WTC11 (cell line): Measurements from ENCODE around the gene KRT7. TPM values are rescaled to one million over a fixed set of nuclear protein-coding genes. Genes with fewer than 3 reads are reported as not detected.

Source experiments
- ATAC-seq: fragments of 200-7000 bp; cut with Tn5 transposase; 2 replicates; pipeline ENCODE4 v1.10.0; 2021; ENCODE audit warnings: mild to moderate bottlenecking, moderate library complexity
- CTCF ChIA-PET: fragments of 300-600 bp; sonication (Branson Sonifier 250); formaldehyde crosslinking; loops from one replicate; lab custom pipeline; 2021; ENCODE audit warnings: antibody characterized with exemption; lab: Charles Lee
- POLR2A ChIA-PET: fragments of 350-600 bp; sonication (Branson Sonifier 250); formaldehyde crosslinking; loops from one replicate; lab custom pipeline; 2021; ENCODE audit warnings: antibody characterized with exemption; lab: Charles Lee
- DNase-seq: peaks from one replicate; pipeline ENCODE4 v3.0.0; 2021; ENCODE audit warnings: low spot score
- H3K27ac Mint-ChIP-seq: 2 replicates; pipeline ENCODE4 v1.8.0; 2021; ENCODE audit warnings: mixed read lengths
- H3K27me3 Mint-ChIP-seq: 2 replicates; pipeline ENCODE4 v1.8.0; 2021; ENCODE audit warnings: low read depth, mild to moderate bottlenecking, moderate library complexity, mixed read lengths
- H3K36me3 Mint-ChIP-seq: 2 replicates; pipeline ENCODE4 v1.8.0; 2021; ENCODE audit warnings: mixed read lengths
- H3K4me1 Mint-ChIP-seq: 2 replicates; pipeline ENCODE4 v1.8.0; 2022; ENCODE audit warnings: mixed read lengths
- H3K4me3 Mint-ChIP-seq: 2 replicates; pipeline ENCODE4 v1.8.0; 2021; ENCODE audit warnings: mild to moderate bottlenecking, moderate library complexity, mixed read lengths
- H3K9me3 Mint-ChIP-seq: 2 replicates; pipeline ENCODE4 v1.8.0; 2021; ENCODE audit warnings: mixed read lengths
- ATF3 ChIP-seq: sonication (generic); formaldehyde crosslinking; conservative IDR thresholded peaks from 2 replicates; pipeline ENCODE4 v1.8.1; 2022; ENCODE audit warnings: mild to moderate bottlenecking, missing genetic modification reagents
- CREM ChIP-seq: sonication (generic); formaldehyde crosslinking; IDR thresholded peaks from 2 replicates; pipeline ENCODE4 v1.8.1; 2022; ENCODE audit warnings: mild to moderate bottlenecking, missing genetic modification reagents, moderate library complexity
- E2F4 ChIP-seq: sonication (generic); formaldehyde crosslinking; IDR thresholded peaks from 2 replicates; pipeline ENCODE4 v1.8.1; 2022; ENCODE audit warnings: low read depth, mild to moderate bottlenecking, moderate library complexity, missing genetic modification reagents, borderline replicate concordance
- ESRRA ChIP-seq: sonication (generic); formaldehyde crosslinking; IDR thresholded peaks from 2 replicates; pipeline ENCODE4 v1.8.1; 2022; ENCODE audit warnings: mild to moderate bottlenecking, missing genetic modification reagents, borderline replicate concordance
- ETV6 ChIP-seq: sonication (generic); formaldehyde crosslinking; IDR thresholded peaks from 2 replicates; pipeline ENCODE4 v1.8.1; 2022; ENCODE audit warnings: mild to moderate bottlenecking, missing genetic modification reagents
- FOXP1 ChIP-seq: sonication (generic); formaldehyde crosslinking; IDR thresholded peaks from 2 replicates; pipeline ENCODE4 v1.8.0; 2022; ENCODE audit warnings: missing genetic modification reagents, mild to moderate bottlenecking, moderate library complexity, borderline replicate concordance
- IRF1 ChIP-seq: sonication (generic); formaldehyde crosslinking; IDR thresholded peaks from 2 replicates; pipeline ENCODE4 v1.8.0; 2023; ENCODE audit warnings: missing genetic modification reagents
- IRF2 ChIP-seq: sonication (generic); formaldehyde crosslinking; IDR thresholded peaks from 2 replicates; pipeline ENCODE4 v1.8.0; 2022; ENCODE audit warnings: low read depth, missing genetic modification reagents, borderline replicate concordance
- JUN ChIP-seq: sonication (generic); formaldehyde crosslinking; IDR thresholded peaks from 2 replicates; pipeline ENCODE4 v1.8.0; 2023; ENCODE audit warnings: mild to moderate bottlenecking, missing genetic modification reagents
- KAT7 ChIP-seq: sonication (generic); formaldehyde crosslinking; IDR thresholded peaks from 2 replicates; pipeline ENCODE4 v1.8.1; 2023; ENCODE audit warnings: missing genetic modification reagents, mild to moderate bottlenecking, borderline replicate concordance
- MAX ChIP-seq: sonication (generic); formaldehyde crosslinking; IDR thresholded peaks from 2 replicates; pipeline ENCODE4 v1.8.0; 2022; ENCODE audit warnings: mild to moderate bottlenecking, missing genetic modification reagents
- MLX ChIP-seq: sonication (generic); formaldehyde crosslinking; IDR thresholded peaks from 2 replicates; pipeline ENCODE4 v1.8.1; 2023; ENCODE audit warnings: mild to moderate bottlenecking, missing genetic modification reagents, moderate library complexity
- MYBL2 ChIP-seq: sonication (generic); formaldehyde crosslinking; IDR thresholded peaks from 2 replicates; pipeline ENCODE4 v1.8.1; 2023; ENCODE audit warnings: mild to moderate bottlenecking, moderate library complexity, missing genetic modification reagents
- NFE2L1 ChIP-seq: sonication (generic); formaldehyde crosslinking; IDR thresholded peaks from 2 replicates; pipeline ENCODE4 v1.8.1; 2023; ENCODE audit warnings: missing genetic modification reagents
- NR1H2 ChIP-seq: sonication (generic); formaldehyde crosslinking; IDR thresholded peaks from 2 replicates; pipeline ENCODE4 v1.9.0; 2021; ENCODE audit warnings: mild to moderate bottlenecking, moderate library complexity, missing genetic modification reagents
- RELA ChIP-seq: sonication (generic); formaldehyde crosslinking; IDR thresholded peaks from 2 replicates; pipeline ENCODE4 v1.8.1; 2022; ENCODE audit warnings: missing genetic modification reagents, mild to moderate bottlenecking, borderline replicate concordance
- RORB ChIP-seq: fragments of 250-450 bp; sonication (Bioruptor Pico); IDR thresholded peaks from 2 replicates; pipeline ENCODE4 v1.9.0; 2021; ENCODE audit warnings: mild to moderate bottlenecking
- SMAD3 ChIP-seq: sonication (generic); formaldehyde crosslinking; IDR thresholded peaks from 2 replicates; pipeline ENCODE4 v1.8.0; 2022; ENCODE audit warnings: missing genetic modification reagents, mild to moderate bottlenecking, borderline replicate concordance
- SP1 ChIP-seq: sonication (generic); formaldehyde crosslinking; conservative IDR thresholded peaks from 2 replicates; pipeline ENCODE4 v1.8.1; 2022; ENCODE audit warnings: missing genetic modification reagents
- STAT6 ChIP-seq: sonication (generic); formaldehyde crosslinking; conservative IDR thresholded peaks from 2 replicates; pipeline ENCODE4 v1.8.1; 2023; ENCODE audit warnings: mild to moderate bottlenecking, low read depth, missing genetic modification reagents, moderate library complexity
- TEAD4 ChIP-seq: sonication (generic); formaldehyde crosslinking; IDR thresholded peaks from 2 replicates; pipeline ENCODE4 v1.8.0; 2022; ENCODE audit warnings: mild to moderate bottlenecking, missing genetic modification reagents
- USF1 ChIP-seq: sonication (generic); formaldehyde crosslinking; IDR thresholded peaks from 2 replicates; pipeline ENCODE4 v1.8.0; 2022; ENCODE audit warnings: mild to moderate bottlenecking, missing genetic modification reagents
- ZMAT4 ChIP-seq: fragments of 250-450 bp; sonication (Bioruptor Pico); IDR thresholded peaks from 2 replicates; pipeline ENCODE4 v1.9.0; 2021; ENCODE audit warnings: mild to moderate bottlenecking
- ZNF121 ChIP-seq: sonication (generic); formaldehyde crosslinking; IDR thresholded peaks from 2 replicates; pipeline ENCODE4 v1.8.0; 2023; ENCODE audit warnings: missing genetic modification reagents
- ZNF138 ChIP-seq: sonication (generic); formaldehyde crosslinking; conservative IDR thresholded peaks from 2 replicates; pipeline ENCODE4 v1.8.1; 2022; ENCODE audit warnings: mild to moderate bottlenecking, moderate library complexity, missing genetic modification reagents
- ZNF232 ChIP-seq: sonication (generic); formaldehyde crosslinking; IDR thresholded peaks from 2 replicates; pipeline ENCODE4 v1.8.0; 2022; ENCODE audit warnings: mild to moderate bottlenecking, missing genetic modification reagents
- ZNF512 ChIP-seq: sonication (generic); formaldehyde crosslinking; IDR thresholded peaks from 2 replicates; pipeline ENCODE4 v1.8.1; 2022; ENCODE audit warnings: missing genetic modification reagents, borderline replicate concordance
- ZNF671 ChIP-seq: fragments of 250-450 bp; sonication (Bioruptor Pico); IDR thresholded peaks from 2 replicates; pipeline ENCODE4 v1.8.0; 2021; ENCODE audit warnings: mild to moderate bottlenecking
- total RNA-seq: library from RNA; stranded (reverse); gene quantifications from 3 replicates; pipeline ENCODE4 v1.2.3, GENCODE V29; 2021

KRT7 gene
- total RNA-seq, 1 experiment from 2014 or later = 10.6 TPM

GRCh38 chr12:52258335-52258901 lies 25.4 kb downstream of the KRT7 start:
- H3K36me3 Mint-ChIP-seq = peaks cover 18% of the 10 kb centered on the region
- DNase-seq (peak; percentile 64), ATAC-seq (peak; percentile 78)
- TF ChIP-seq ZNF671 (CRISPR knock-in tag) (no peak), E2F4 (CRISPR knock-in tag) (no peak), MYBL2 (0 out of 2 replicates have a peak, but pooled peaks have one; percentile 27), IRF2 (no peak), MAX (CRISPR knock-in tag) (0 out of 2 replicates have a peak, but pooled peaks have one; percentile 34), ATF3 (no peak), MLX (CRISPR knock-in tag) (no peak), SP1 (CRISPR knock-in tag) (no peak), TEAD4 (CRISPR knock-in tag) (no peak), ESRRA (CRISPR knock-in tag) (no peak), ZNF121 (CRISPR knock-in tag) (no peak), NFE2L1 (CRISPR knock-in tag) (no peak), SMAD3 (CRISPR knock-in tag) (no peak), USF1 (CRISPR knock-in tag) (no peak), FOXP1 (CRISPR knock-in tag) (no peak; the same call in 1 of the 2 replicates), RELA (CRISPR knock-in tag) (0 out of 2 replicates have a peak, but pooled peaks have one; percentile 21), RORB (CRISPR knock-in tag) (no peak), KAT7 (CRISPR knock-in tag) (0 out of 2 replicates have a peak, but pooled peaks have one; percentile 23), ZNF138 (CRISPR knock-in tag) (no peak), NR1H2 (no peak)
- H3K27me3 Mint-ChIP-seq = peaks cover 60% of the 10 kb centered on the region
- H3K4me3 Mint-ChIP-seq = no peak overlapping the region
- POLR2A ChIA-PET = no interaction called here
- peaks cover 37% of the 10 kb centered on the region for H3K9me3 Mint-ChIP-seq
- peaks cover 9% of the 10 kb centered on the region for H3K4me1 Mint-ChIP-seq
- CTCF ChIA-PET = interaction anchor here (0.9 to 3.1 kb wide), 16 partner anchors 9 to 235 kb away, joined by 3 to 36 read pairs (median 4); partner anchors contain the start of gene KRT86
- no peak overlapping the region for H3K27ac Mint-ChIP-seq

GRCh38 chr12:52259657-52260243 lies 26.7 kb downstream of the KRT7 start:
- DNase-seq (no peak), ATAC-seq (no peak)
- Mint-ChIP-seq H3K27ac (no peak overlapping the region), H3K4me3 (no peak overlapping the region), H3K4me1 (peaks cover 9% of the 10 kb centered on the region), H3K36me3 (peaks cover 18% of the 10 kb centered on the region), H3K9me3 (peaks cover 37% of the 10 kb centered on the region), H3K27me3 (peaks cover 60% of the 10 kb centered on the region)
- POLR2A ChIA-PET = no interaction called here
- CTCF ChIA-PET = interaction anchor here (0.8 to 3.1 kb wide), 5 partner anchors 10 to 103 kb away, joined by 3 to 36 read pairs (median 11); no protein-coding TSS in a partner anchor
- TF ChIP-seq STAT6 (CRISPR knock-in tag) = no peak
- TF ChIP-seq IRF1 (CRISPR knock-in tag) = no peak
- TF ChIP-seq ZNF232 (CRISPR knock-in tag) = no peak
- no peak for TF ChIP-seq ETV6
- TF ChIP-seq CREM (CRISPR knock-in tag) = no peak
- no peak for TF ChIP-seq JUN (CRISPR knock-in tag)
- no peak for TF ChIP-seq ZNF512 (CRISPR knock-in tag)
- TF ChIP-seq ZMAT4 (CRISPR knock-in tag) = no peak
